Breast epithelium (tissue), 4 donors: ENCODE results near the gene COL25A1. TPM values are rescaled to one million over a fixed set of nuclear protein-coding genes. Genes with fewer than 3 reads are reported as not detected.
A peak's percentile ranks its signal among the peaks of the same experiment; 100 is the strongest.

Experiments used
- DNase-seq, 2 donors: peaks; one replicate each; pipeline ENCODE4 v3.0.0-alpha.2; 2019; ENCODE audit warnings: low spot score in 2 of 2
- H3K27ac ChIP-seq, 2 donors: fragments of 200-600 bp; sonication (generic) in 1 of 2; one replicate each; pipeline ENCODE4 v1.5.1; 2016 to 2019; ENCODE audit warnings: mild to moderate bottlenecking in 1 of 2
- H3K27me3 ChIP-seq, 2 donors: fragments of 200-600 bp; sonication (generic) in 1 of 2; one replicate each; pipeline versions ENCODE4 v1.5.1 to v1.6.0; 2017 to 2019; ENCODE audit warnings: control low read depth in 1 of 2, mild to moderate bottlenecking in 1 of 2
- H3K36me3 ChIP-seq: fragments of 200-600 bp; one replicate; pipeline ENCODE4 v1.5.1; 2019
- H3K4me1 ChIP-seq, 2 donors: fragments of 200-600 bp; sonication (generic); one replicate each; pipeline ENCODE4 v1.5.1; 2016 to 2019; ENCODE audit warnings: control low read depth in 1 of 2
- H3K4me3 ChIP-seq, 3 donors: fragments of 200-600 bp; sonication (generic); 1 replicate in 2 of 3; 2 replicates in 1 of 3; pipeline ENCODE4 v1.5.1; 2016 to 2019; ENCODE audit warnings: mild to moderate bottlenecking in 3 of 3, moderate library complexity in 2 of 3
- H3K9me3 ChIP-seq, 2 donors: fragments of 200-600 bp; sonication (generic) in 1 of 2; one replicate each; pipeline ENCODE4 v1.5.1; 2016 to 2019; ENCODE audit warnings: control low read depth in 1 of 2
- POLR2A ChIP-seq: fragments of 450-650 bp; IDR thresholded peaks from one replicate; pipeline ENCODE4 v1.6.1; 2016; ENCODE audit warnings: antibody characterized with exemption, mild to moderate bottlenecking, moderate library complexity
- POLR2AphosphoS5 ChIP-seq, 3 donors: sonication (generic); formaldehyde crosslinking; IDR thresholded peaks; one replicate each; pipeline ENCODE4 v1.6.1; 2017; ENCODE audit warnings: antibody characterized with exemption in 3 of 3
- intact Hi-C: fragments of 100-400 bp; cut with DNase I; formaldehyde crosslinking; loops from one replicate; pipeline ENCODE4 v1.15.1; 2023; ENCODE audit warnings: low total_unique reads
- total RNA-seq, 3 donors: library from RNA; depleted of rRNA; stranded (reverse); fragments of >200 nt; gene quantifications; one replicate each; pipeline ENCODE4 v1.1.0, GENCODE V29; 2016
- TF ChIP-seq, protein P1 (sequence below), 3 donors: fragments of 450-650 bp; IDR thresholded peaks; one replicate each; pipeline ENCODE4 v1.5.1; 2016 to 2017; ENCODE audit warnings: antibody characterized with exemption in 3 of 3, mild to moderate bottlenecking in 3 of 3, moderate library complexity in 3 of 3

COL25A1 gene
- total RNA-seq, 3 donors from 2014 or later = 2.6 to 11.0 (median 2.8) TPM

- DNase-seq = no peak
- Histone ChIP-seq H3K4me1 (no peaks in the 10 kb centered on the region), H3K9me3 (no peaks in the 10 kb centered on the region), H3K27me3 (no peaks in the 10 kb centered on the region), H3K36me3 (no peaks in the 10 kb centered on the region), H3K27ac (no peak overlapping the region), H3K4me3 (no peak overlapping the region)
- TF ChIP-seq, protein P1, sequence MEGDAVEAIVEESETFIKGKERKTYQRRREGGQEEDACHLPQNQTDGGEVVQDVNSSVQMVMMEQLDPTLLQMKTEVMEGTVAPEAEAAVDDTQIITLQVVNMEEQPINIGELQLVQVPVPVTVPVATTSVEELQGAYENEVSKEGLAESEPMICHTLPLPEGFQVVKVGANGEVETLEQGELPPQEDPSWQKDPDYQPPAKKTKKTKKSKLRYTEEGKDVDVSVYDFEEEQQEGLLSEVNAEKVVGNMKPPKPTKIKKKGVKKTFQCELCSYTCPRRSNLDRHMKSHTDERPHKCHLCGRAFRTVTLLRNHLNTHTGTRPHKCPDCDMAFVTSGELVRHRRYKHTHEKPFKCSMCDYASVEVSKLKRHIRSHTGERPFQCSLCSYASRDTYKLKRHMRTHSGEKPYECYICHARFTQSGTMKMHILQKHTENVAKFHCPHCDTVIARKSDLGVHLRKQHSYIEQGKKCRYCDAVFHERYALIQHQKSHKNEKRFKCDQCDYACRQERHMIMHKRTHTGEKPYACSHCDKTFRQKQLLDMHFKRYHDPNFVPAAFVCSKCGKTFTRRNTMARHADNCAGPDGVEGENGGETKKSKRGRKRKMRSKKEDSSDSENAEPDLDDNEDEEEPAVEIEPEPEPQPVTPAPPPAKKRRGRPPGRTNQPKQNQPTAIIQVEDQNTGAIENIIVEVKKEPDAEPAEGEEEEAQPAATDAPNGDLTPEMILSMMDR (IDR thresholded peaks at IDR 0.05) = no peak
- TF ChIP-seq POLR2AphosphoS5 (IDR thresholded peaks at IDR 0.05) (no peak), POLR2A (no peak)
- intact Hi-C loops = no loop called here
Measured at GRCh38 chr4:108846568-108846967, 455.9 kb downstream of the COL25A1 start.

DNA sequence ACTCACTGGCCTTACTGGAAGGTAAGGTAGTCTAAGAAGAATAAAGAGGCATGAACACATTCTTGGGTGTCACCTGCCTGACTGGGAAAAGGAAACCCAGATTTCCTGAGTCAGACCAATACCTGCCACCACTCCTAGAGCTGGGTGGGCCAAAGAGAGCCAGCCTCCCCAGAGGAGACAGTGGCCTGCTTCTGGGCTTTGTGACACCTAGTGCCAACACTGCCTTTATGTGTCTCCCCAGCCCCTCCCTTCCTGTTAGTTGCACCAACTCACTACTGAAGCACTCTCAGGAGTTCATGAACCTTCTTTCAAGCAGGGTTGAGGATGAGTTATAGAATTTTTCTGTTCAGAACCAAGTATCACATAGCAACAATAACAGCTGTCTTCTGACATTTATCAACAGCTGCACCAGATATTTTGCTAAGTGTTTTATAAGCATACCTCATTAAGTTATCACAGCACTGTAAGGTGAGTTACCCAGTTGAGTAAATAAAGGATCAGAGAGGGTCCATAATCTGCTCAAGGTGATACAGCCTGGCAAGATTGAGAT lies 462.0 kb downstream of the COL25A1 start:
- intact Hi-C loops = no loop called here
- Histone ChIP-seq H3K36me3 (no peaks in the 10 kb centered on the region), H3K4me1 (no peaks in the 10 kb centered on the region), H3K4me3 (no peak overlapping the region), H3K27me3 (no peaks in the 10 kb centered on the region), H3K9me3 (no peaks in the 10 kb centered on the region), H3K27ac (no peak overlapping the region)
- TF ChIP-seq POLR2A = no peak
- no peak for TF ChIP-seq POLR2AphosphoS5 (IDR thresholded peaks at IDR 0.05)
- TF ChIP-seq, protein P1 (IDR thresholded peaks at IDR 0.05) = no peak
- no peak for DNase-seq

DNA sequence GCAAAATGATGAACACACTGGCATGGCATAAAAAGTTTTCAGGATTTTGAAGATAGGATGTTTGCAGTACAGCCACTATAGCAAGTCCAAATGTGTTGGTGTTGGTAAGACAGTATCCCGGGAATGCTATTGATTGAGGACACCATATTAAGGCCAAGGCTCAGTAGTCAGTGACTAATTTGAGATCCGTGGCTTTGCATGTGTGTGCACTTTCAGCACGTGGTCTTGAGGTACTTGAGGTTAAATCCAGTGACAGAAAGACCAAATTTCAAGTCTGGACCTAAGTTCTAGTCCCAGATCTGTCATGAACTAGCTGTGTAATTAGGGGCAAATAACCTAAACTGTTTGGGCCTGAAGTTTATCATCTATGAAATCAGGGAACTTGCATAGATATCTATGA lies 463.1 kb downstream of the COL25A1 start:
- no peaks in the 10 kb centered on the region for H3K36me3 ChIP-seq
- H3K27me3 ChIP-seq = no peaks in the 10 kb centered on the region
- no peak for DNase-seq
- no peak overlapping the region for H3K4me3 ChIP-seq
- no peaks in the 10 kb centered on the region for H3K9me3 ChIP-seq
- TF ChIP-seq, protein P1 (IDR thresholded peaks at IDR 0.05) = no peak
- no peak for TF ChIP-seq POLR2AphosphoS5 (IDR thresholded peaks at IDR 0.05)
- intact Hi-C loops = no loop called here
- no peaks in the 10 kb centered on the region for H3K4me1 ChIP-seq
- no peak overlapping the region for H3K27ac ChIP-seq

GRCh38 chr4:108838451-108838850 lies 464.0 kb downstream of the COL25A1 start:
- Histone ChIP-seq H3K27me3 (no peaks in the 10 kb centered on the region), H3K27ac (no peak overlapping the region), H3K4me1 (no peaks in the 10 kb centered on the region), H3K9me3 (no peaks in the 10 kb centered on the region), H3K4me3 (no peak overlapping the region), H3K36me3 (no peaks in the 10 kb centered on the region)
- intact Hi-C loops = no loop called here
- DNase-seq = no peak
- TF ChIP-seq POLR2A (no peak), POLR2AphosphoS5 (IDR thresholded peaks at IDR 0.05) (no peak)
- TF ChIP-seq, protein P1 (IDR thresholded peaks at IDR 0.05) = no peak

GRCh38 chr4:108834835-108835384 lies 467.5 kb downstream of the COL25A1 start:
- intact Hi-C loops = no loop called here
- Histone ChIP-seq H3K9me3 (no peaks in the 10 kb centered on the region), H3K4me3 (no peak overlapping the region), H3K36me3 (no peaks in the 10 kb centered on the region), H3K4me1 (no peaks in the 10 kb centered on the region), H3K27ac (no peak overlapping the region), H3K27me3 (no peaks in the 10 kb centered on the region)
- TF ChIP-seq, protein P1 (IDR thresholded peaks at IDR 0.05) = peak; percentile 40 to 64 (median 42)
- TF ChIP-seq POLR2AphosphoS5 (IDR thresholded peaks at IDR 0.05) (no peak), POLR2A (no peak)
- DNase-seq = no peak
